HG02943 (cell line): ENCODE measurements around the gene RSU1.

ENCODE experiments used
- ATAC-seq: cut with Tn5 transposase; IDR thresholded peaks from one replicate; pipeline ENCODE4 v1.9.1; 2021; ENCODE audit warnings: mild to moderate bottlenecking, low read depth, moderate library complexity; ENCODE audit not compliant: unreplicated experiment

RSU1 gene

DNA sequence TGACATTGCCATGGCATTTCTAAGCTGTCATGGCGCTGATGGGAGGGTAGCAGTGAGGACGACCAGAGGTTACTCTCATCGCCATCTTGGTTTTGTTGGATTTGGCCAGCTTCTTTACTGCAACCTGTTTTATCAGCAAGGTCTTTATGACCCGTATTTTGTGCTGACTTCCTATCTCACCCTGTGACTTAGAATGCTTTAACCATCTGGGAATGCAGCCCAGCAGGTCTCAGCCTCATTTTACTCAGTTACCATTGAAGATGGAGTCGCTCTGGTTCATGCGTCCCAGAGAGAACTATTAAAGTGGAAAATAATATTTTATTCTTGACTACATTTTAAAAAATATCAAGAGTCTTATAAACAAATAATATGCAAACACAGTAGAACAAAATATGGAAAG lies 131.7 kb downstream of the RSU1 start:
- no peak for ATAC-seq

GRCh38 chr10:16681521-16681920 lies 135.7 kb downstream of the RSU1 start:
- no peak for ATAC-seq

DNA sequence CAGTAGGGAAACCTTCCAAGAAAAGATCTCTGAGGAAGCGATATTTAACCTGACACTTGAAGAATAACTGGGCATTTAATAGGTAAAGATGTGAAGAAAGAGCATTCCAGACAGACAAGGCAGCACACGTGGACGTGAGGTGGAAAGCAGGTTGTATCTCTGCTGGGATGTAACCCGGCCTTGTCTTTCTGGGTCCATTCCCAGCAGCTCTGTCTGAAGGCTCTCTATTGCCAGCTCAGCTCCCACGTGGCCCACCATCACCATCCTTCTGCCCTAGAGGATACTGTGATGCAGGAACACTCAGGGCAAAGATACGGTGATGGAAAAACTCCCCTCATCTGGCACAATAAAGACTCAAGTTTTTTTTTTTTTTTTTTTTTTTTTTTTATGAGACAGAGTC lies 137.7 kb downstream of the RSU1 start:
- no peak for ATAC-seq

DNA sequence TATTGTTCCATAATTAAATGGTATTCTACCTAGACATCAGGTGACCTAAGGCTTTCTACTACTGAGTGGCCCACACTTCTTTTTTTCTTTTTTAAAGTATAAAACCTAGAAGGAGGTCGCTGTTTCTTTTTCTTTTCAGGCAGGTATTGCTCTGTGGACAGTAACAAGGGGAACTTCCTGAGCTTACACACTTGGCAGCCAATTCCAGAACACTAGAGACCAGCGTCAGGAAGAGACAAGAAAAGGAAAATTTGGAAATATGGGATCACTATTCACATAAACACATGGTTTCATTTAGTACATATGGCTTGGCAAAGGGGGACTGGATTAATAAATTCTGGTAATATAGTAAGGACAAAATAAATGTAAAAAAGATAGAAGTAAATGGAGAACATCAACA lies 141.9 kb downstream of the RSU1 start:
- ATAC-seq: no peak

- ATAC-seq: no peak
Measured at GRCh38 chr10:16674147-16674703, 143.0 kb downstream of the RSU1 start.

DNA sequence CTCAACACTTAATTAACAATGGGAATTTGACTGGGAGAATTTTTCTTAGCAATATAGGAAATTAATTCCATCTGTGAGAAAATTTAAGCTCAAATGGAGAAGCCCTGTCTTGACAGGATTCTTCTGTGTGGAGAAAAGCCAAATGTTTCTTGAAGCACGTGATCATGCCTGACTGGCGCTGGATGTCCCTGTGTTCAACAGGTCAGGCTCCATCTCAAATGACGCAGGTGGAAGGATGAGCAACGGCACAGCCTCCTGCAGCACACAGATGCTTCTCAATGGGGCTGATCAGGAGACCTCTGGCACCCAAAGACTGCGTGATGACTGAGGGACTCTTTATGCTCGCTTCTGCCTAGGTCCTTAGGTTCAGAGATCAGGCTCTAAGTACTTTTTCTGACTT lies 143.8 kb downstream of the RSU1 start:
- ATAC-seq: no peak

DNA sequence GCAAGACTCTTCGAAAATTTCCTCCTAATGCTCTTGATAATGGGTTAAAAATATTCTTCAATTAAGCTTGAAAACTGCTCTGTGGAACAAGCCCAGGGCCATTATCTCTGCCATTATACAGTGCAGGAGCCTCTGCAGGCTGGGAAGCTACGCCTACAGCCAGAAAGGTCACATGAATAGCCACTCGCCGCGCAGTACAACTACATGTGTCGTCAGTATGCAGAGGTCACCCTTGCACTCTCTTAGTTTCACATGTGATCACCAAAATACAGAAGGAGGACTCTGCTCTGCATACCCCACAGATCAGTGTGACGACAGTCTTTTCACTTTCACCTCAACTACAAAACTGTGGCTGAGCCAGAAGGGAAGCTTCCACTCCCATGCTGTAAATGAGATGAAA lies 153.8 kb downstream of the RSU1 start:
- no peak for ATAC-seq

DNA sequence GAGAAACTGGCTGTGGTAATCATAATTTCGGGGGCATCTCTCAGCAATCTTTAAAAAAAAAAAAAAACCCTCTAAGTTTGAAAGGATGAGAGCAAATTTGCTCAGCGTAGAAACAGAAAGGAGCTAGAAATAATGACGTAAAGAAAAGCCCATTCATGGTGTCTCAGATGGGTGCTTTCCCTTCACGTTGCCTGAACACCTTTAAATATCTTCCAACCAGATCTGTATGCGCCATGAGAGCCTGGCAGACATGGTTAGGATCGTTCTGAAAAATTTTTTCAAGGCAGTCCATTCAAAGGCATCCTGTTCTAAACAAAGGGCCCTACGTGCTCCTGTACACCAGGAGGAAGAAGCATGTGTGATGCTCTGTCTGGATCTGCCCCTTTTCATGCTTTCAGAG lies 154.3 kb downstream of the RSU1 start:
- no peak for ATAC-seq

GRCh38 chr10:16656895-16657294 lies 160.3 kb downstream of the RSU1 start:
- no peak for ATAC-seq

DNA sequence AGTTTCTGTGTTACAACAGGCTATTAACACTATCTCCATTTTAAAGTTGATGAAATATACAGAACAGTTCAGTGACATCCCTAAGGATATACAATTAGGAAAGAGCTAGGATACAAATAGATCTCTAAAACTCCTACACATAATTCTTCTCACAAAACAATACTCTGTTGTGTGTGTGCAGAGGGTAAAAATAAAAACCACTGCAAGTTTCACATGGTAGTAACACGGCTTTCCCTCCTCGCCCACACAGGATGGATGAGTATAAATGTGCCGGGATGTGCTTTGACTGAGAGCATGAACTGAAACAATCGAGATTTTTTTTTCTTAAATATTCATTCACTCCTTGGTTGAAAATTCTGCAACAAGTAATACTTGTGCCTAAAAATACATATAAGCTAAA lies 164.0 kb downstream of the RSU1 start:
- ATAC-seq: no peak

- ATAC-seq: no peak
Measured at GRCh38 chr10:16652154-16652553, 165.1 kb downstream of the RSU1 start.

DNA sequence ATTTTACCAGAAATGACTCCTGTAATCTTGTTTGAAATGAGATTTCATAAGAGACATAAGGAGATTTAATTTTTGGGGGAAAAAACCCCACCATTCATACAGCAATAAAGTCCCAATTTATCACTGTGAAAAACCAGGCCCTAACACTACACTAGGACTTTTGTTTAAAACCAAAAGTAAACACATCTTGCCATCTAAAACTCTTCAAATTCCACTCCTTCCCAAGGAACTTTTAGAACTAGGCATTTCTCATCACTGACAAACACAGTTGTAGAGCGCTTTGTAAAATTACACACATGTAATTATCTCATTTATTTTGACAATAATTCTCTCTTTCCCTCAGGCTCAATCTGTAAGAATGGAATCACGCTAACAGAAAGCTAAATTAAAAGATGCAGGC lies 167.5 kb downstream of the RSU1 start:
- ATAC-seq: no peak

DNA sequence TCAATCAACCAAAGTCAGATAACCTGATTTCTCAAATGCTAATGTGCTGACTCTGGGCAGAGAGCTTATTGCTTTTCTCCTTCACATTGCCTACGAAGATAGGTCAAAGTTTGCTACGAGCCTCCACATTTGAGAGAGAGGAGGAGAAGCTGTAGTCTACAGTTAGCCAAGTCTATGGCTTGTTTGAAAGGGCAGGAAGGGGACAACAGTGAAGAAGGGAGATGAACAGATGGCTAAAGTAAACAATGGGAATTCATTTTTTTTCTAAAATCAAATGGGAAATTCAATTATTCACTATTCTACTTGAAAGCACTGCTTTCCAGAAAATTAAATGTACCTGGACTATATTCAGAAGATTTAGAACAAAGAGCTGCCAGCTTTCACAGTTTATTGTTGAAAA lies 168.9 kb downstream of the RSU1 start:
- no peak for ATAC-seq

DNA sequence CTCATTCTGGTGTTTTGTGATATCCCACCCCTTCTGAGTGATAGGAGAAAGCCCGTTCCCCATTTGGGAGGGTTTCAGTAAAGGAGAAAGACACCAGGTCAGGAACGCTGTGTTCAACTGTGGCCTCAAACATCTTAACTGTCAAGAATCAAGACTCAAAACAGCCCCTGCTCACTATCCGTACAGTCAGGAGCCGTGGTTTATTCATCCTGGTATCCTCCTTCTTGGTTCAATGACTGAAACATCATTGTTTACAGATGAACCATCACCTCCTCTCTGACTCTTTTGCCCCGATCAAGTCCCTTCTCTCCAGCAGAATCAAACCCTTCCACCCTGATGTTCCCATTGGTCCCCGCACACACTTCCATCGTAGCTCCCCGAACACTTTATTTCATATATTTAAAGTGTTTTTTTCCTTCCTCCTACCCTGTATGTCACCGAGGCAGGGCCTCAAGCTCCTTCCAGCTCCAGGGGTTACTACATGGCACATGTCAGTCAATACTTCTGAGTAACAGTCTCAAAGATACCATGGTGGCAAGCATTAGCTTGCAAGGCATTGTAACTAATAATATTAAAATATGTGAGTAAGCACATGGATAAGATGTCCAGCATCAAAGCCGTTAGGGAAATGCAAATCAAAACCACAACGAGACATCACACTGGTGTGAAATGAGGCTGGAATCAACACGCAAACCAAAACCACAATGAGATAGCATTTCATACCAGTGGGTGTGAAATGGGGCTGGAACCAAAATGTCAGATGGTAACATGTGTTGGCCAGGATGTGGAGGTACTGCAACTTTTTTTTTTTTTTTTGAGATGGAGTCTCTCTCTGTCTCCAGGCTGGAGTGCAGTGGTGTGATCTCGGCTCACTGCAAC lies 170.8 kb downstream of the RSU1 start:
- ATAC-seq: no peak

GRCh38 chr10:16644146-16644545 lies 173.1 kb downstream of the RSU1 start:
- no peak for ATAC-seq

GRCh38 chr10:16643502-16643901 lies 173.7 kb downstream of the RSU1 start:
- no peak for ATAC-seq

DNA sequence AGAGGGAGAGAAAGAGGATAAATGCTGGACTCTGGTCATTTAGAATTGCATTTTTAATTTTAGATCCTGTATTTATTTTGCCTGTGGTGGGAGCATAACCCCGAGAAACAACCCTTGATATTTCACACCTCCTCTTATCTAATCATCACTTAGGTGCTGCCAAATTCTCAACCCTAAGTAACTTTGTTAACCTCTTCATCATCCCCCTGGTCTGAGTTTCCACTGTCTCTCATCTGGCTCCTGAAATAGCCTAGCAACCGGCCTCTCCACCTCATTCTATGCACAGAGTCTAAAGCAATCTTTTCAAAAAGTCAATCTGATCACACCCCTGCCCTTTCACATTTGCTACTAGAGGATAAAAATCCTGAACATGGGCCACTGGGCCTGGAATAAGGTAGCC lies 177.1 kb downstream of the RSU1 start:
- no peak for ATAC-seq

DNA sequence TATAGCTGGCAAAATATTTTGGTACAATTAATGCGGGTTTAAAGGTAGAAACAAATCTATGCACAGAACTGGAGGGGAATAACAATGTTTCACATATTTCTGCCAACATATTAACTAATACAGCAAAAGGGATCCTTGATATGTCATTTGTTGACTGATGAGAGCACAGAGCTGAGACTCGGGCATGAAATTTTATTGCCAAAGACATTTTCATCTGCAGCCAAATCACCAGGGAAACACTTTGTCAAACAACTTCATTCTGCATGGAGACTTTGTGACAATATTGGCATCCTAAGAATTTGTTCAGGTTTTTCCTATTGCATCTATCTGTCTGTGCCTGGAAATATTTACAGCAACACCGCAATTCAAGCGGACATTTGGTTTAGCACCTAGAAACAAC lies 177.8 kb downstream of the RSU1 start:
- no peak for ATAC-seq

- no peak for ATAC-seq
Measured at GRCh38 chr10:16632996-16633395, 184.2 kb downstream of the RSU1 start.

GRCh38 chr10:16626697-16627096 lies 190.5 kb downstream of the RSU1 start:
- no peak for ATAC-seq

DNA sequence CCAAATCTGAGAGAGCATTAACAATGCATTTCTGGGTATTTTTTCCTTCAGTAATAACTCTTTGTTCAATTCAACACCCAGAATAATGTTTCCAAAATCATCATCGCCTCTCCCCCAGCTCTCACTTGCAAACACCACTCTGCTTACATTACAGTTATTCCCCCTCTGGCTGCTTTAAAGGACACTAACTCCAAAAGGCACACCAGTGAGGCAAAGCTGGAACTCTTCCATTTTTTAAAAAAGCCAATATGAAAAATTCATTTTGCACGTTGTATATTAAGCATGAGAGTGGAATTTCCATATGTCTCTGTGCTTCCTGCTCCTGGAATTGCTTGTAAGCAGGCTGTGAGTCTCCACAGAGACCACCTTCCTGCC lies 204.3 kb downstream of the RSU1 start:
- ATAC-seq: no peak
